IPS-20b (cell line): ENCODE data around the gene SPI1.

Experiments
- H3K27ac ChIP-seq: one replicate; pipeline ENCODE4 v1.5.1; 2013; ENCODE audit warnings: low read length
- H3K27me3 ChIP-seq: 2 replicates; pipeline ENCODE4 v1.6.1; 2013; ENCODE audit warnings: mild to moderate bottlenecking, low read length, inconsistent platforms; ENCODE audit not compliant: insufficient read depth
- H3K36me3 ChIP-seq: 2 replicates; pipeline ENCODE4 v1.6.1; 2013; ENCODE audit warnings: low read depth, mild to moderate bottlenecking, inconsistent platforms, low read length, moderate library complexity; ENCODE audit not compliant: insufficient read depth
- H3K4me1 ChIP-seq: 2 replicates; pipeline ENCODE4 v1.6.1; 2013; ENCODE audit warnings: mild to moderate bottlenecking, control low read depth, inconsistent platforms, low read length, moderate library complexity; ENCODE audit not compliant: insufficient read depth
- H3K4me3 ChIP-seq: 2 replicates; pipeline ENCODE4 v1.5.1; 2013; ENCODE audit warnings: mild to moderate bottlenecking, low read length, inconsistent platforms
- H3K9ac ChIP-seq: 2 replicates; pipeline ENCODE4 v1.6.1; 2013; ENCODE audit warnings: low read depth, mild to moderate bottlenecking, inconsistent platforms, low read length, moderate library complexity
- H3K9me3 ChIP-seq: 2 replicates; pipeline ENCODE4 v1.6.1; 2013; ENCODE audit warnings: mild to moderate bottlenecking, low read depth, low read length, inconsistent platforms; ENCODE audit not compliant: insufficient read depth

SPI1 gene

GRCh38 chr11:47359162-47359561 is 19.2 kb downstream of the SPI1 start:
- Histone ChIP-seq H3K9ac (no peak overlapping the region), H3K27ac (no peak overlapping the region), H3K27me3 (no peaks in the 10 kb centered on the region), H3K36me3 (no peaks in the 10 kb centered on the region), H3K9me3 (no peaks in the 10 kb centered on the region), H3K4me1 (no peaks in the 10 kb centered on the region), H3K4me3 (no peak overlapping the region)

- no peaks in the 10 kb centered on the region for H3K27me3 ChIP-seq
- no peak overlapping the region for H3K9ac ChIP-seq
- H3K27ac ChIP-seq, result no peak overlapping the region
- no peaks in the 10 kb centered on the region for H3K9me3 ChIP-seq
- no peak overlapping the region for H3K4me3 ChIP-seq
- no peaks in the 10 kb centered on the region for H3K36me3 ChIP-seq
- H3K4me1 ChIP-seq, result no peaks in the 10 kb centered on the region
Observed at GRCh38 chr11:47358731-47359051, 19.7 kb downstream of the SPI1 start.

GRCh38 chr11:47357985-47358730 is 20.2 kb downstream of the SPI1 start:
- H3K27ac ChIP-seq, result no peak overlapping the region
- no peaks in the 10 kb centered on the region for H3K27me3 ChIP-seq
- H3K4me3 ChIP-seq, result no peak overlapping the region
- no peaks in the 10 kb centered on the region for H3K4me1 ChIP-seq
- H3K36me3 ChIP-seq, result no peaks in the 10 kb centered on the region
- no peak overlapping the region for H3K9ac ChIP-seq
- H3K9me3 ChIP-seq, result no peaks in the 10 kb centered on the region

- Histone ChIP-seq H3K9me3 (no peaks in the 10 kb centered on the region), H3K27ac (no peak overlapping the region), H3K9ac (no peak overlapping the region), H3K4me1 (no peaks in the 10 kb centered on the region), H3K4me3 (no peak overlapping the region), H3K36me3 (no peaks in the 10 kb centered on the region), H3K27me3 (no peaks in the 10 kb centered on the region)
Observed at GRCh38 chr11:47356998-47357329, 21.4 kb downstream of the SPI1 start.

GRCh38 chr11:47356129-47356997 is 22.0 kb downstream of the SPI1 start:
- Histone ChIP-seq H3K27ac (no peak overlapping the region), H3K4me1 (no peaks in the 10 kb centered on the region), H3K36me3 (no peaks in the 10 kb centered on the region), H3K4me3 (no peak overlapping the region), H3K27me3 (no peaks in the 10 kb centered on the region), H3K9ac (no peak overlapping the region), H3K9me3 (no peaks in the 10 kb centered on the region)

- H3K9me3 ChIP-seq, result no peaks in the 10 kb centered on the region
- no peaks in the 10 kb centered on the region for H3K4me1 ChIP-seq
- H3K36me3 ChIP-seq, result no peaks in the 10 kb centered on the region
- no peak overlapping the region for H3K27ac ChIP-seq
- peak overlapping the region; percentile 36; the same call in 1 of the 2 replicates for H3K9ac ChIP-seq
- H3K4me3 ChIP-seq, result peak overlapping the region; percentile 56; the same call in 1 of the 2 replicates
- H3K27me3 ChIP-seq, result no peaks in the 10 kb centered on the region
Observed at GRCh38 chr11:47355283-47356128, 22.8 kb downstream of the SPI1 start.

GRCh38 chr11:47354913-47355282 is 23.4 kb downstream of the SPI1 start:
- no peak overlapping the region for H3K27ac ChIP-seq
- H3K27me3 ChIP-seq, result no peaks in the 10 kb centered on the region
- H3K36me3 ChIP-seq, result no peaks in the 10 kb centered on the region
- H3K4me3 ChIP-seq, result peak overlapping the region; percentile 56
- H3K9ac ChIP-seq, result peak overlapping the region; percentile 36; the same call in 1 of the 2 replicates
- no peaks in the 10 kb centered on the region for H3K9me3 ChIP-seq
- no peaks in the 10 kb centered on the region for H3K4me1 ChIP-seq

GRCh38 chr11:47353978-47354774 is 24.2 kb downstream of the SPI1 start:
- no peaks in the 10 kb centered on the region for H3K9me3 ChIP-seq
- no peaks in the 10 kb centered on the region for H3K4me1 ChIP-seq
- H3K4me3 ChIP-seq, result peak overlapping the region; percentile 56; the same call in 1 of the 2 replicates
- no peak overlapping the region for H3K27ac ChIP-seq
- no peaks in the 10 kb centered on the region for H3K27me3 ChIP-seq
- H3K36me3 ChIP-seq, result no peaks in the 10 kb centered on the region
- peak overlapping the region; percentile 36; the same call in 1 of the 2 replicates for H3K9ac ChIP-seq

- Histone ChIP-seq H3K4me3 (no peak within 1 kb of the TSS), H3K9me3 (no peaks in the 10 kb centered on the region), H3K4me1 (no peaks in the 10 kb centered on the region), H3K36me3 (no peaks in the 10 kb centered on the region), H3K27ac (no peak within 1 kb of the TSS), H3K9ac (no peak within 1 kb of the TSS), H3K27me3 (no peaks in the 10 kb centered on the region)
Observed at GRCh38 chr11:47352556-47352955, 25.8 kb downstream of the SPI1 start, which contains the start of gene MYBPC3. TSS of gene MYBPC3 (minus strand) at chr11:47352702. CDS start at chr11:47352647, 55 bp downstream.

GRCh38 chr11:47351156-47352126 is 26.9 kb downstream of the SPI1 start:
- H3K9me3 ChIP-seq, result no peaks in the 10 kb centered on the region
- no peak overlapping the region for H3K4me3 ChIP-seq
- H3K27me3 ChIP-seq, result no peaks in the 10 kb centered on the region
- H3K27ac ChIP-seq, result no peak overlapping the region
- no peaks in the 10 kb centered on the region for H3K36me3 ChIP-seq
- no peak overlapping the region for H3K9ac ChIP-seq
- no peaks in the 10 kb centered on the region for H3K4me1 ChIP-seq
